Glutamatergic neuron (in vitro differentiated cells): ENCODE results near the gene TAB3. TPM values are rescaled to one million over a fixed set of nuclear protein-coding genes. Genes with fewer than 3 reads are reported as not detected.

Experiments used
- DNase-seq: peaks from one replicate; pipeline ENCODE4 v3.0.0; 2022
- H3K27ac Mint-ChIP-seq: one replicate; pipeline ENCODE4 v1.8.0; 2020; ENCODE audit warnings: mild to moderate bottlenecking, mixed read lengths, inconsistent platforms; ENCODE audit not compliant: unreplicated experiment
- H3K27me3 Mint-ChIP-seq: one replicate; pipeline ENCODE4 v1.8.0; 2020; ENCODE audit warnings: mild to moderate bottlenecking, moderate library complexity, mixed read lengths, inconsistent platforms; ENCODE audit not compliant: unreplicated experiment
- H3K36me3 Mint-ChIP-seq: one replicate; pipeline ENCODE4 v1.8.0; 2020; ENCODE audit warnings: mild to moderate bottlenecking, mixed read lengths, inconsistent platforms; ENCODE audit not compliant: unreplicated experiment
- H3K4me1 Mint-ChIP-seq: one replicate; pipeline ENCODE4 v1.8.0; 2020; ENCODE audit warnings: mild to moderate bottlenecking, low read depth, mixed read lengths, inconsistent platforms; ENCODE audit not compliant: unreplicated experiment
- H3K4me3 Mint-ChIP-seq: one replicate; pipeline ENCODE4 v1.8.0; 2020; ENCODE audit warnings: mild to moderate bottlenecking, mixed read lengths, inconsistent platforms; ENCODE audit not compliant: unreplicated experiment
- H3K9me3 Mint-ChIP-seq: one replicate; pipeline ENCODE4 v1.8.0; 2020; ENCODE audit warnings: mild to moderate bottlenecking, moderate library complexity, mixed read lengths, inconsistent platforms; ENCODE audit not compliant: unreplicated experiment
- CTCF ChIP-seq: fragments of 200-600 bp; sonication (generic); IDR thresholded peaks from one replicate; pipeline ENCODE4 v1.5.0; 2021; ENCODE audit not compliant: partially characterized antibody, unreplicated experiment
- total RNA-seq: library from RNA; stranded (reverse); fragmentation: NEBNext Ultra II Directional; extraction: Animal tissue kit (Norgen Biotek cat#: 25700); gene quantifications from one replicate; pipeline ENCODE4 v1.2.1, GENCODE V29; 2021; ENCODE audit not compliant: unreplicated experiment

TAB3 gene
- total RNA-seq, 1 donor from 2014 or later: 19.9 TPM

GRCh38 chrX:30906726-30907125, 17.7 kb upstream of the TAB3 start:
- H3K36me3 Mint-ChIP-seq: no peaks in the 10 kb centered on the region

GRCh38 chrX:30905321-30905720, 16.3 kb upstream of the TAB3 start:
- Mint-ChIP-seq H3K36me3 (no peaks in the 10 kb centered on the region), H3K27ac (no peak overlapping the region)

More at GRCh38 chrX:30906726-30907125, 17.7 kb upstream of the TAB3 start:
- no peak for TF ChIP-seq CTCF
- Mint-ChIP-seq H3K9me3 (no peaks in the 10 kb centered on the region), H3K27me3 (peaks cover 2% of the 10 kb centered on the region), H3K4me3 (no peak overlapping the region), H3K27ac (no peak overlapping the region), H3K4me1 (no peaks in the 10 kb centered on the region)
- no peak for DNase-seq

GRCh38 chrX:30904632-30905031, 15.6 kb upstream of the TAB3 start:
- no peak for DNase-seq
- H3K4me3 Mint-ChIP-seq: no peak overlapping the region
- no peaks in the 10 kb centered on the region for H3K36me3 Mint-ChIP-seq
- H3K9me3 Mint-ChIP-seq: no peaks in the 10 kb centered on the region
- no peaks in the 10 kb centered on the region for H3K4me1 Mint-ChIP-seq
- TF ChIP-seq CTCF: no peak
- H3K27me3 Mint-ChIP-seq: peaks cover 2% of the 10 kb centered on the region
- H3K27ac Mint-ChIP-seq: no peak overlapping the region

More at GRCh38 chrX:30905321-30905720, 16.3 kb upstream of the TAB3 start:
- peaks cover 2% of the 10 kb centered on the region for H3K27me3 Mint-ChIP-seq
- TF ChIP-seq CTCF: no peak
- H3K9me3 Mint-ChIP-seq: no peaks in the 10 kb centered on the region
- H3K4me3 Mint-ChIP-seq: no peak overlapping the region
- DNase-seq: no peak
- H3K4me1 Mint-ChIP-seq: no peaks in the 10 kb centered on the region

GRCh38 chrX:30904186-30904585, 15.1 kb upstream of the TAB3 start:
- TF ChIP-seq CTCF: no peak
- Mint-ChIP-seq H3K9me3 (no peaks in the 10 kb centered on the region), H3K36me3 (no peaks in the 10 kb centered on the region), H3K4me3 (no peak overlapping the region), H3K27ac (no peak overlapping the region), H3K4me1 (no peaks in the 10 kb centered on the region), H3K27me3 (peaks cover 2% of the 10 kb centered on the region)
- DNase-seq: no peak

GRCh38 chrX:30900227-30900626, 11.2 kb upstream of the TAB3 start:
- TF ChIP-seq CTCF: no peak
- Mint-ChIP-seq H3K27ac (no peak overlapping the region), H3K36me3 (no peaks in the 10 kb centered on the region), H3K27me3 (peaks cover 2% of the 10 kb centered on the region), H3K4me1 (no peaks in the 10 kb centered on the region), H3K4me3 (no peak overlapping the region), H3K9me3 (no peaks in the 10 kb centered on the region)
- no peak for DNase-seq
